Measurements from ENCODE around the gene FUT1. TPM values are rescaled to one million over a fixed set of nuclear protein-coding genes. Genes with fewer than 3 reads are reported as not detected.

The FUT1 gene
- total RNA-seq, 2 donors from 2014 or later, result 14.8 to 79.1 TPM

- H3K4me3 ChIP-seq, result no peak overlapping the region
- no peak for TF ChIP-seq CTCF (IDR thresholded peaks at IDR 0.05)
- no peaks in the 10 kb centered on the region for H3K9me3 ChIP-seq
- intact Hi-C loops (cut with DNase I), result no loop called here
- DNase-seq (peak in 2 of 4 donors; percentile 20 to 42), ATAC-seq (no peak)
- H3K27ac ChIP-seq, result peak overlapping the region in 3 of 4 donors; percentile 8 to 58 (median 21)
- WGBS, 2 donors, result 26 to 27% methylated on average over 20 to 24 of the region's 24 CpGs
- H3K4me1 ChIP-seq, result peaks cover 49% of the 10 kb centered on the region
- H3K27me3 ChIP-seq, result no peaks in the 10 kb centered on the region
- H3K36me3 ChIP-seq (replicated peaks in 1 of 2; ENCODE audit: insufficient read depth in 1 of 2, low read depth in 2 of 2), result no peaks in the 10 kb centered on the region
Measured at GRCh38 chr19:48716562-48717291, 35.7 kb downstream of the FUT1 start.

DNA sequence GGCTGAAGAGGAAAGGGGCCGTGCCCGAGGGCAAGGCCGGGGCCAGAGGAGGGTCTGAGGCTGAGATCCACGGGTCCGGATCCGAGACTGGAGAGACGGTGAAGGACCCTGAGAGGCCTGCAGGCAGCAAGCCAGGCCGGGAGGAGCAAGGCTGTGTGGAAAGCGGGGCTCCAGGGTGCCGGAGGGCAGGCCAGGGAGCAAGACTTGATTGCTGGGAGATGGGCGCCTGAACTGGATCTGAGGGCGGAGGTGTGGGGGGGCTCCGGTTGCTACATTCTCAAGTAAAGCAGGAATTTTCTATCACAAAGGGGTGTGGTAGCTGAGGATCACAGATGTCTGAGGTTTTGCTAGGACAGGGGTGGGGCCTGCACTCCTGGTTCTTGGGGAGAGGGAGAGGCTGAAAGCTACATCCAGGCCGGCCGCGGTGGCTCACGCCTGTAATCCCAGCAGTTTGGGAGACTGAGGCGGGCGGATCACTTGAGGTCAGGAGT, 36.7 kb downstream of the FUT1 start:
- no peak for DNase-seq
- no peak for ATAC-seq
- H3K4me3 ChIP-seq, result no peak overlapping the region
- peaks cover 43% of the 10 kb centered on the region for H3K4me1 ChIP-seq
- TF ChIP-seq CTCF (IDR thresholded peaks at IDR 0.05) (no peak), POLR2A (IDR thresholded peaks at IDR 0.05) (no peak)
- H3K9me3 ChIP-seq, result no peaks in the 10 kb centered on the region
- no peak overlapping the region for H3K27ac ChIP-seq
- H3K36me3 ChIP-seq (replicated peaks in 1 of 2; ENCODE audit: insufficient read depth in 1 of 2, low read depth in 2 of 2), result no peaks in the 10 kb centered on the region
- H3K27me3 ChIP-seq, result no peaks in the 10 kb centered on the region
- intact Hi-C loops (cut with DNase I), result no loop called here
- WGBS, 2 donors, result 83% methylated on average over 15 to 19 of the region's 19 CpGs

DNA sequence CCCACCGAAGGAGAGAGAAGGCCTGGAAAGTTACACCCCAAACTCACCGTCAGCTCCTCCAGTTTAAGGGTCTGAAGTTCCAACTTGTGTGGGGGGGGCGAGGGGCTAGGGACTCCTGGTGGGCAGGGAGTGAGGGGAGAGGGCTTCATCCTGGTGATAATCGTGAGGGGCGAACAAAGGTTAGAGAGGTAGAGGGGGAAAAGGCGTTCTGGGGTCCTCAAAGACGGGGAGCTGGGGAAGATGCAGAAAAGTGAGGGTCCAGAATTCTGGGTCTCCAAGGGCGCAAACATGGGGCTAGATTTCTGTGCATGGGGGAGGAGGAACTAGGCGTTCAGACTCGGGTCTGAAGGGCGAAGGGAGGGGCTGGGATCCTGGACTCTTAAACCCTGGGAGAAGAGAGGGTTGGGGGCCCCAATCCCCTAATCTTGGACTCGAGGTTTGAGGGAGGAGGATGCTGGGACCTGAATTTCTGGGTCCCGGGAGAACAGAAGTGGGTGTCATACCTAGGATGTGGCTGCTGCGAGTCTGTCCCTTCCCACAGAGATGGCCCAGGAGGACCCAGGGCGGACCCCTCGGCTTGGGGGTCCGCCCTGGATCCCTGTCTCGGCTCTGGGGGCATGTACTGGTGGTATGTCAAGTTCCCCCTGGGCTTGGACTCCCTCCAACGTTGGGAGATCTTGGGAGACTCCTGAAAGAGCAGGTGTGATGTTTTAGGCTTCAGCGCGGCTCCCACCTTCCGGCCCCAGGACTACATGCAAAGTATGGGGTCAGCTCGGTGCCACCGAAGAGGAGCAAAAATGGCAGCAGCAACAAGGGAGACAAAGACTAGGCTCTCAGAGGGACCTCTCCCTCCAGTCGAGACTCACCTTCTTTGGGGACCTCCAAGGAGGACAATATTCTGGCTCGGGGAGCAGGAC, 37.4 kb downstream of the FUT1 start:
- TF ChIP-seq CTCF (IDR thresholded peaks at IDR 0.05) (no peak), POLR2A (IDR thresholded peaks at IDR 0.05) (peak in 1 of 3 donors; percentile 13)
- H3K4me1 ChIP-seq, result peaks cover 39% of the 10 kb centered on the region
- intact Hi-C loops (cut with DNase I), result no loop called here
- H3K9me3 ChIP-seq, result no peaks in the 10 kb centered on the region
- peak overlapping the region; percentile 11 to 86 (median 78) for H3K27ac ChIP-seq
- H3K4me3 ChIP-seq, result peak overlapping the region in 1 of 2 donors; percentile 8
- ATAC-seq, result no peak
- H3K27me3 ChIP-seq, result no peaks in the 10 kb centered on the region
- whole genome bisulfite sequencing, 2 donors, result 37 to 46% methylated on average over 18 to 24 of the region's 26 CpGs
- no peaks in the 10 kb centered on the region for H3K36me3 ChIP-seq (replicated peaks in 1 of 2; ENCODE audit: insufficient read depth in 1 of 2, low read depth in 2 of 2)
- DNase-seq, result peak in 1 of 4 donors; percentile 26

GRCh38 chr19:48713864-48714755, 38.3 kb downstream of the FUT1 start:
- H3K4me1 ChIP-seq, result peaks cover 34% of the 10 kb centered on the region
- intact Hi-C loops (cut with DNase I), result no loop called here

More at GRCh38 chr19:48713864-48714755, 38.3 kb downstream of the FUT1 start:
- 0 to 1% methylated on average over 28 to 61 of the region's 67 CpGs for WGBS, 2 donors
- DNase-seq, result peak; percentile 99
- peak overlapping the region; percentile 2 to 48 for H3K4me3 ChIP-seq
- no peaks in the 10 kb centered on the region for H3K27me3 ChIP-seq
- peak overlapping the region; percentile 11 to 86 (median 78) for H3K27ac ChIP-seq
- no peaks in the 10 kb centered on the region for H3K9me3 ChIP-seq
- ATAC-seq, result peak; percentile 95
- H3K36me3 ChIP-seq (replicated peaks in 1 of 2; ENCODE audit: insufficient read depth in 1 of 2, low read depth in 2 of 2), result no peaks in the 10 kb centered on the region
- peak in 1 of 7 experiments; percentile 23 for TF ChIP-seq CTCF (IDR thresholded peaks at IDR 0.05)
- TF ChIP-seq POLR2A (IDR thresholded peaks at IDR 0.05), result peak in 2 of 3 donors; percentile 41 to 45
